Measurements from ENCODE around the gene CMIP.

- TF ChIP-seq CTCF (IDR thresholded peaks at IDR 0.05) (no peak), POLR2A (IDR thresholded peaks at IDR 0.05) (no peak)
These were observed 208.3 kb downstream of the CMIP start for GRCh38 chr16:81652798-81653505.
